H1 (cell line): ENCODE data around the gene RASAL2.

ENCODE experiments used
- ASH2L ChIP-seq: fragments of 200-600, 300-600 bp; sonication (generic); IDR thresholded peaks from one replicate; pipeline ENCODE4 v1.7.1; 2017; ENCODE audit warnings: low read length
- BACH1 ChIP-seq: IDR thresholded peaks from 2 replicates; pipeline ENCODE4 v1.6.1; 2012; ENCODE audit warnings: low read length, improper control_type of control experiment
- CHD2 ChIP-seq: IDR thresholded peaks from 2 replicates; pipeline ENCODE4 v1.6.1; 2012; ENCODE audit warnings: low read length, improper control_type of control experiment
- CTCF ChIP-seq, 3 experiments: IDR thresholded peaks; 1 replicate in 2 of 3; 2 replicates in 1 of 3; pipeline versions ENCODE4 v1.5.1 to v1.6.1; 2011; ENCODE audit warnings: low read length in 3 of 3, mild to moderate bottlenecking in 3 of 3, inconsistent platforms in 2 of 3, low read depth in 1 of 3, moderate library complexity in 1 of 3; ENCODE audit not compliant: insufficient read depth in 1 of 3; ENCODE audit errors: control extremely low read depth in 1 of 3
- EP300 ChIP-seq, 2 experiments: IDR thresholded peaks; 1 replicate in 1 of 2; 2 replicates in 1 of 2; pipeline ENCODE4 v1.6.1; 2011 to 2012; ENCODE audit warnings: low read depth in 2 of 2, low read length in 2 of 2, mild to moderate bottlenecking in 2 of 2, borderline replicate concordance in 1 of 2, inconsistent platforms in 1 of 2, moderate library complexity in 1 of 2
- EZH2 ChIP-seq: fragments of 200-600 bp; sonication (generic); IDR thresholded peaks from 2 replicates; pipeline ENCODE4 v1.7.1; 2012; ENCODE audit warnings: low read depth, mild to moderate bottlenecking, moderate library complexity, low read length, inconsistent platforms; ENCODE audit not compliant: severe bottlenecking
- KDM1A ChIP-seq: fragments of 200-600, 300-600 bp; sonication (generic); IDR thresholded peaks from 2 replicates; pipeline ENCODE4 v1.7.1; 2016; ENCODE audit warnings: mild to moderate bottlenecking, low read length, borderline replicate concordance
- POLR2AphosphoS5 ChIP-seq: IDR thresholded peaks from 2 replicates; pipeline ENCODE4 v1.6.1; 2011; ENCODE audit warnings: low read depth, low read length
- SUZ12 ChIP-seq: fragments of 200-600 bp; sonication (generic); IDR thresholded peaks from 2 replicates; pipeline ENCODE4 v1.6.1; 2012; ENCODE audit warnings: mild to moderate bottlenecking, inconsistent platforms, low read length, moderate library complexity, mixed read lengths
- TAF1 ChIP-seq: IDR thresholded peaks from 2 replicates; pipeline ENCODE4 v1.6.1; 2011; ENCODE audit warnings: mild to moderate bottlenecking, low read depth, low read length
- USF2 ChIP-seq: IDR thresholded peaks from 2 replicates; pipeline ENCODE4 v1.6.1; 2011; ENCODE audit warnings: low read length, improper control_type of control experiment
- ZNF274 ChIP-seq: IDR thresholded peaks from 2 replicates; pipeline ENCODE4 v1.7.0; 2012; ENCODE audit warnings: low read length, borderline replicate concordance; ENCODE audit errors: extremely low read depth

DNA sequence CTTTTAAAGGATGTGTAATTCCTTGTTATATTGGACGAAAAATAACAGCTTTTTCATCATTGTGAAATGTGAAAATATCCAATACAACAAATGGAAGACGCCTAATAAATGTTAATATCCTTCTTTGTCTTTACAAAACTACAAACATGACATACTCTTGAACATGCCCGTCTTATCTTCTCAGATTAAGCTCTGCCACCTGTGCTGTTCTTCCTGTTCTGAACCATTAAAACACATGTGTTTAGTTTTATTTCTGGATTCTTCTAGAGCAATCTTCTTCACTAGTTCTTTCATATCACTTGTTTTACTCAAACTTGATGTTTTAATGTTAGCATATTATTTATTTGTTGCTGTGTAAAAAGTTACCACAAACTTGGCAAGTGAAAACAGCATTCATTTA, 255.9 kb downstream of the RASAL2 start:
- TF ChIP-seq SUZ12 = no peak
- TF ChIP-seq CTCF (IDR thresholded peaks at IDR 0.05; ENCODE audit: control extremely low read depth in 1 of 3, insufficient read depth in 1 of 3, low read depth in 1 of 3, low read length in 3 of 3) = no peak
- no peak for TF ChIP-seq ZNF274
- TF ChIP-seq EP300 (IDR thresholded peaks at IDR 0.05; ENCODE audit: borderline replicate concordance in 1 of 2, low read depth in 2 of 2, low read length in 2 of 2) = no peak
- TF ChIP-seq KDM1A = no peak
- TF ChIP-seq USF2 = no peak
- no peak for TF ChIP-seq EZH2
- no peak for TF ChIP-seq POLR2AphosphoS5
- no peak for TF ChIP-seq ASH2L
- TF ChIP-seq BACH1 = no peak
- TF ChIP-seq TAF1 = no peak
- no peak for TF ChIP-seq CHD2
